Coronary artery (tissue), 2 donors: Measurements from ENCODE around the gene CCM2.
A peak's percentile ranks its signal among the peaks of the same experiment; 100 is the strongest.

ENCODE experiments used
- DNase-seq: peaks from one replicate; pipeline ENCODE4 v3.0.0-alpha.2; 2017; ENCODE audit warnings: low spot score
- H3K27ac ChIP-seq, 2 donors: fragments of 200-600 bp; sonication (generic); one replicate each; pipeline ENCODE4 v1.5.1; 2016 to 2019
- H3K4me3 ChIP-seq: fragments of 200-600 bp; sonication (generic); 2 replicates; pipeline ENCODE4 v1.5.1; 2016; ENCODE audit warnings: mild to moderate bottlenecking, moderate library complexity
- TF ChIP-seq, protein P1 (sequence below): fragments of 200-600 bp; sonication (generic); IDR thresholded peaks from one replicate; pipeline ENCODE4 v1.5.1; 2019; ENCODE audit warnings: antibody characterized with exemption

The CCM2 gene

DNA sequence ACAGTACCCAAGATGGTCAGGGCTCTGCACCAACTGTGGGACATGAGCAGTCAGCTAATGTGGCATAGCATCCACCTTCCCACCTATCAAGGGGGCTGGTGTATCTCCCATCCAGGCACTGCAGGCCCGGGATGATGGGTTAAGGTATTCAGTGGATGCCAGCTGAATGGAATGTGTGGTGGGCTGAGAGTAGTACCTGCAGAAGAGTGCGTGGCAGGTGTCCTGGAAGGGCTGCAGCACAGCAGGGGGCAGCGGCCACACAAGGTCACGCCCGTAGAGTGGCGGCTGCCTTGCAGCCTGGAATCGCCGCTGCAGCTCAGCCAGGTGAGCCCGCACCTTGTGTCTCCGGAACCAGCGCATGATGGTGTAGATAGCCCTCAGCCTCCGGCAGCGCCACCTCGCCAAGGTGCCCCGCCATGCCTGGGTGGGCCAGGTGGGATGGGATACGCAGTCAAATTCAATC lies 34.5 kb upstream of the CCM2 start:
- TF ChIP-seq, protein P1, sequence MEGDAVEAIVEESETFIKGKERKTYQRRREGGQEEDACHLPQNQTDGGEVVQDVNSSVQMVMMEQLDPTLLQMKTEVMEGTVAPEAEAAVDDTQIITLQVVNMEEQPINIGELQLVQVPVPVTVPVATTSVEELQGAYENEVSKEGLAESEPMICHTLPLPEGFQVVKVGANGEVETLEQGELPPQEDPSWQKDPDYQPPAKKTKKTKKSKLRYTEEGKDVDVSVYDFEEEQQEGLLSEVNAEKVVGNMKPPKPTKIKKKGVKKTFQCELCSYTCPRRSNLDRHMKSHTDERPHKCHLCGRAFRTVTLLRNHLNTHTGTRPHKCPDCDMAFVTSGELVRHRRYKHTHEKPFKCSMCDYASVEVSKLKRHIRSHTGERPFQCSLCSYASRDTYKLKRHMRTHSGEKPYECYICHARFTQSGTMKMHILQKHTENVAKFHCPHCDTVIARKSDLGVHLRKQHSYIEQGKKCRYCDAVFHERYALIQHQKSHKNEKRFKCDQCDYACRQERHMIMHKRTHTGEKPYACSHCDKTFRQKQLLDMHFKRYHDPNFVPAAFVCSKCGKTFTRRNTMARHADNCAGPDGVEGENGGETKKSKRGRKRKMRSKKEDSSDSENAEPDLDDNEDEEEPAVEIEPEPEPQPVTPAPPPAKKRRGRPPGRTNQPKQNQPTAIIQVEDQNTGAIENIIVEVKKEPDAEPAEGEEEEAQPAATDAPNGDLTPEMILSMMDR = no peak
- DNase-seq = peak; percentile 63
- no peak overlapping the region for H3K4me3 ChIP-seq

DNA sequence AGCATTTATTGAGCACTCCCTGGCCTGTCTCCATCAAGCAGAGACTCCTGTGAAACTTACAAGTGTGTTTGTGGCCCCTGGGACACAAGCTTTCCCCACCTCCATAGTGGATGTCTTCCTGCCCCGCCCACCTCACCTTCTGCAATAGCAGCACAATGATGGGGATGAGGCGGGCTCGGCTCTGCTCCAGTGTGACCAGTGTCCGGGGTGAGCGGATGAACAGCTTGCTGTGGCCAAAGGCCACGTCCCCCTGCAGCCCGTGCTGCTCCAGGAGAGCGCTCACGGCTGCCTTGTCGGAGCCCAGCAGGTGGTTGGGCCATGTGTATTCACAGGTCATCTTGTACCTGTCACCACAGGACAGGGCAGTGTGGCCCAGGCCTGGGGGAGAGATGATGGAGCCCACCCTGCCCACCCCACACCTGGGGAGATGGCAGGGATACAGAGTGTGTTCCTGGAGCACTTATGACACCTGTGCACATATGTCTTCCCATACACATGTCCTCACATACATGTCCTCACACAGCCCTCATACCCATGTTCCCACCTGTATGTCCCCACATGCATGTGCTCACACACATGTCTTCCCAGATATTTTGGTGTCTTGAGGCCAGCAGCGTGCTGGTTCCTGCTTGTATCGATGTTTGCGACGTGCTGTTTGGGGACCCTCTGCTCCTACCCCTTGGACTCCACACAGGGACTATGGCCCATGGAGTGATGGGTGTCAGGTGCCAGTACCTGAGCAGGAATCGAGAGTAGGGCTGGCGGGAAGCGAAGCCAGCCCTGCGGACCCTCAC lies 33.9 kb upstream of the CCM2 start:
- H3K4me3 ChIP-seq = no peak overlapping the region
- peak; percentile 61 for DNase-seq
- TF ChIP-seq, protein P1 = no peak
- H3K27ac ChIP-seq = no peak overlapping the region

More for the DNA sequence above, 34.5 kb upstream of the CCM2 start:
- no peak overlapping the region for H3K27ac ChIP-seq

DNA sequence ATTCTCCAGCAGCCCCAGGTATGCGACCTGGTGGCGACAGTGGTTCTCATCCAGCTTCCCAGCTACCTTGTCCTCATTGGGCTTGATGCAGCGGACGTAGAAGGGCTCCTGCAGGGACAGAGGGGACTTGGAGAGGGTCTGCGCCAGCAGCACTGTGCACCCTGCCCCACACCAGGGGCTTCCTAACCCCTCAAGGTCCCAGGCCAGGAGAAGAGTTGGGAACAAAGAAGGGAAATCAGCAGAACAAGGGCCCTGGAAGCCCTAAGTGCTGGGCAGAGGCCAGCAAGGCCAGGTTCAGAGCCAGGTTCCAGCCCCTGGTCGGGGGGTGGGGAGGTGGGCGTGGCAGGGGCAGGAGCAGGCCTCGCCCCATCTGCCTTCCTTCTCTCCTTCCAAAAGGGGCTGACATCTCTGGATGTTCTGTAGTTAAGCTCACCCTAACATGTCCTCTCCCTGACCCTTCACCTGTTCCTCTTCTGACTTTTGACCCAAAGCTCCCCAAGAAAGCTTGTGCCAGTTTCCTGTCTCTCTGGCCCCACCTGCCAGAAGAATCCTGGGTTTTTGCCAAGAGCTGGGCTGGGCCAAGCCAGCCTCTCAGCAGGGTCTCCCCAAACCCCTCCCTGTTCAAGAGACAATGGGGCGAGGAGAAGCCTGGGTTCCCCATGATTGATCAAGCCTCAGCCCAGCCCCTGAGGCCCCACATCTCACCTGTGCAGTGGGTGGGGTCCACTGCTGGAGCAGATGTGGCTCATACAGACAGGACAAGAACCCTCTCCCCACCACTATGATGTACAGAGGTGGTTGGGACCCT lies 33.1 kb upstream of the CCM2 start:
- Histone ChIP-seq H3K27ac (no peak overlapping the region), H3K4me3 (no peak overlapping the region)
- peak; percentile 72 for DNase-seq
- TF ChIP-seq, protein P1 = no peak

DNA sequence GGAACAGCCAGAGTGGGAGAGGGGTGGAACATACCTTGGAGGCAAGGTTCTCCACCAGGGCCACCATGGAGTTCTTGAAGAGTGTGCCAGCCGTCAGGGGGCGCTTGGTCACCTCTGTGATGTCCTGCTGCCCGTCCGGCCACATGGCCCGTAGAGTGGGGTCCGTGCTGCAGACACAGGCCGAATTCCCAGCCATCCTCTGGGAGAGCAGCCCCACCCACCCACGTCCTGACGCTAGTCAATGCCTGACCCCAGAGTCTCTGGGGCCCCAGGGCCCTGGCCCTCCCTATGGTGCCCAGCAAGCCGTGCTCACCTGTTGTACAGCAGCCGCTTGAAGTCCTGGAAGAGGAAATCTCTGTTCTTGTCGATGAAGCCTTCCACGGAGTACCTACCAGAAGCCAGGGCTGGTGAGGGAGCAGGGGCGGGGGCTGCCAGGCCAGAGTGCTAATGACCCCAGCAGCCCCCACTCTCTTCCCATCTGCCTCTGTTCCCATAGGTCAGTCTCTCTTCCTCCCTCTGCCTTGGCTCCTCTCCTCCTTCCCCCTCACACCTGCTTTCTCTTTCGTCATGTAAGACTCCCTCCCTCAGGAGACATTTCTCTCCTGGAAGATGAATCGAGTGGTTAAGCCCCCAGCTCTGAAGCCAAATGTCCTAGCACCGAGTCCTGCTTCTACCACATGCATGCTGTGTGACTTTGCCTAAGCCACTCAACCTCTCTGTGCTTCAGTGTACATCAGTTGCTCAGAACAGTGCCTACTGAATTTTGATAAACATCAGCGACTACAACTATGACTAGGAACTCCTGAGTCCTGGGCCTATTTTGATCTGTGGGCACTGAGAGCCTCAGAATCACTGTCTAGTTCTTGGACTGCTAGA lies 32.2 kb upstream of the CCM2 start:
- Histone ChIP-seq H3K4me3 (no peak overlapping the region), H3K27ac (no peak overlapping the region)
- peak; percentile 65 for DNase-seq
- TF ChIP-seq, protein P1 = no peak

DNA sequence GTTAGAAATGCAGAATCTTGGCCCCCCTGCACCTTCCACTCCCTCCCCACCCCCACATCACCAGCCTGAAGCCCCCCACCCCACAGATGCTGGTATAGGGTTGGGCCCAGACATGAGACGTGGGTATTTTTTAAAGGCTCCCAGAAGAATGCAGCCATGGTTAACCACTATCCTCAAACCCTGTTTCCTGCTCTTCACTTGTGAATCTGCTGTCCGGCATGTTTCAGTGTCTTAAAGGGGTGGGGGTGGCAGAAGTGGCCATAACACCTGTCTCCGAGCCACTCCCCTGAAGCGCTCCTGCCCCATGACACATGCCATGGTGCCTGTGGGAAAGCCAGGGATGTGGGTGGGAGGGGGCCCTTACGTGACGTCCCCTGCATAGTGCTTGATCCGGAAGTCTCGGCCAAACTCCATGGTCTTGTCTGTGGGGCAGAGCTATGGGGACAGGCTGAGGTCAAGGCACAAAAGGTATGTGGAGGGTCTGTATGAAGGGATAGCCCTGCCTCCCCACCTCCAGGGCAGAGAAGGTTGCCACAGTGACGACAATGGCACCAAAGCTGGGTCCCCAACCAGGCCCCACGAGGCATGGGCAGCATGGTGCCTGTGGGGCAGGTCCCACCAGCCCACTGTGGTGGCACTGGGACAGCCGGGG lies 30.8 kb upstream of the CCM2 start:
- DNase-seq = peak; percentile 53
- Histone ChIP-seq H3K4me3 (no peak overlapping the region), H3K27ac (no peak overlapping the region)
- TF ChIP-seq, protein P1 = no peak
